ENCODE data around the gene ESCO1. TPM values are rescaled to one million over a fixed set of nuclear protein-coding genes. Genes with fewer than 3 reads are reported as not detected.

ESCO1 gene
- total and polyA plus RNA-seq, 2 donors (not counting 1 experiment from before 2014, with no cell fraction given), result 8.5 to 14.2 TPM

- Histone ChIP-seq H3K9me3 (ENCODE audit: control insufficient read depth, insufficient read depth, low read depth, low read length) (no peaks in the 10 kb centered on the region), H3K79me2 (ENCODE audit: control insufficient read depth, insufficient read depth, low read length) (no peaks in the 10 kb centered on the region), H3K36me3 (ENCODE audit: control insufficient read depth, insufficient read depth, low read length) (no peaks in the 10 kb centered on the region), H3K4me3 (replicated peaks in 1 of 4; ENCODE audit: control extremely low read depth in 1 of 4, insufficient read depth in 1 of 4, low read depth in 3 of 4, low read length in 4 of 4) (no peak overlapping the region), H4K20me1 (ENCODE audit: control insufficient read depth, extremely low read depth, insufficient read depth, low read length) (no peaks in the 10 kb centered on the region), H2AFZ (ENCODE audit: low read length) (no peak overlapping the region), H3K4me1 (ENCODE audit: control insufficient read depth, extremely low read depth, insufficient read depth, low read length) (no peaks in the 10 kb centered on the region), H3K27me3 (ENCODE audit: control insufficient read depth, insufficient read depth, low read length) (no peaks in the 10 kb centered on the region), H3K27ac (ENCODE audit: insufficient read depth, low read length) (no peak overlapping the region), H3K9ac (ENCODE audit: insufficient read depth, low read length) (no peak overlapping the region), H3K4me2 (ENCODE audit: extremely low read depth, insufficient read depth, low read length) (no peak overlapping the region)
- no peak for DNase-seq (ENCODE audit: low read depth in 2 of 2)
- TF ChIP-seq, protein P1, sequence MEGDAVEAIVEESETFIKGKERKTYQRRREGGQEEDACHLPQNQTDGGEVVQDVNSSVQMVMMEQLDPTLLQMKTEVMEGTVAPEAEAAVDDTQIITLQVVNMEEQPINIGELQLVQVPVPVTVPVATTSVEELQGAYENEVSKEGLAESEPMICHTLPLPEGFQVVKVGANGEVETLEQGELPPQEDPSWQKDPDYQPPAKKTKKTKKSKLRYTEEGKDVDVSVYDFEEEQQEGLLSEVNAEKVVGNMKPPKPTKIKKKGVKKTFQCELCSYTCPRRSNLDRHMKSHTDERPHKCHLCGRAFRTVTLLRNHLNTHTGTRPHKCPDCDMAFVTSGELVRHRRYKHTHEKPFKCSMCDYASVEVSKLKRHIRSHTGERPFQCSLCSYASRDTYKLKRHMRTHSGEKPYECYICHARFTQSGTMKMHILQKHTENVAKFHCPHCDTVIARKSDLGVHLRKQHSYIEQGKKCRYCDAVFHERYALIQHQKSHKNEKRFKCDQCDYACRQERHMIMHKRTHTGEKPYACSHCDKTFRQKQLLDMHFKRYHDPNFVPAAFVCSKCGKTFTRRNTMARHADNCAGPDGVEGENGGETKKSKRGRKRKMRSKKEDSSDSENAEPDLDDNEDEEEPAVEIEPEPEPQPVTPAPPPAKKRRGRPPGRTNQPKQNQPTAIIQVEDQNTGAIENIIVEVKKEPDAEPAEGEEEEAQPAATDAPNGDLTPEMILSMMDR (conservative IDR thresholded peaks at IDR 0.05 in 1 of 2, IDR thresholded peaks at IDR 0.05 in 1 of 2; ENCODE audit: low read depth in 1 of 2, low read length in 2 of 2), result no peak
- no peak for TF ChIP-seq EZH2 (IDR thresholded peaks at IDR 0.05; ENCODE audit: low read length, missing control alignments)
Measured at GRCh38 chr18:21483051-21483450, 117.5 kb downstream of the ESCO1 start.

- Histone ChIP-seq H3K36me3 (ENCODE audit: control insufficient read depth, insufficient read depth, low read length) (no peaks in the 10 kb centered on the region), H3K79me2 (ENCODE audit: control insufficient read depth, insufficient read depth, low read length) (no peaks in the 10 kb centered on the region), H3K4me3 (replicated peaks in 1 of 4; ENCODE audit: control extremely low read depth in 1 of 4, insufficient read depth in 1 of 4, low read depth in 3 of 4, low read length in 4 of 4) (no peak overlapping the region), H3K27me3 (ENCODE audit: control insufficient read depth, insufficient read depth, low read length) (no peaks in the 10 kb centered on the region), H3K4me2 (ENCODE audit: extremely low read depth, insufficient read depth, low read length) (no peak overlapping the region), H3K9ac (ENCODE audit: insufficient read depth, low read length) (no peak overlapping the region), H2AFZ (ENCODE audit: low read length) (no peak overlapping the region), H3K4me1 (ENCODE audit: control insufficient read depth, extremely low read depth, insufficient read depth, low read length) (no peaks in the 10 kb centered on the region), H3K9me3 (ENCODE audit: control insufficient read depth, insufficient read depth, low read depth, low read length) (no peaks in the 10 kb centered on the region), H3K27ac (ENCODE audit: insufficient read depth, low read length) (no peak overlapping the region), H4K20me1 (ENCODE audit: control insufficient read depth, extremely low read depth, insufficient read depth, low read length) (no peaks in the 10 kb centered on the region)
- TF ChIP-seq EZH2 (IDR thresholded peaks at IDR 0.05; ENCODE audit: low read length, missing control alignments), result no peak
- no peak for DNase-seq (ENCODE audit: low read depth in 2 of 2)
Measured at GRCh38 chr18:21481739-21482138, 118.8 kb downstream of the ESCO1 start.

GRCh38 chr18:21479721-21480120 is 120.8 kb downstream of the ESCO1 start:
- no peak overlapping the region for H3K4me3 ChIP-seq (replicated peaks in 1 of 4; ENCODE audit: control extremely low read depth in 1 of 4, insufficient read depth in 1 of 4, low read depth in 3 of 4, low read length in 4 of 4)
- H3K27me3 ChIP-seq (ENCODE audit: control insufficient read depth, insufficient read depth, low read length), result no peaks in the 10 kb centered on the region
- no peaks in the 10 kb centered on the region for H3K36me3 ChIP-seq (ENCODE audit: control insufficient read depth, insufficient read depth, low read length)
- DNase-seq (ENCODE audit: low read depth in 2 of 2), result no peak
- H3K79me2 ChIP-seq (ENCODE audit: control insufficient read depth, insufficient read depth, low read length), result no peaks in the 10 kb centered on the region
- no peak overlapping the region for H3K4me2 ChIP-seq (ENCODE audit: extremely low read depth, insufficient read depth, low read length)
- TF ChIP-seq, protein P1 (conservative IDR thresholded peaks at IDR 0.05 in 1 of 2, IDR thresholded peaks at IDR 0.05 in 1 of 2; ENCODE audit: low read depth in 1 of 2, low read length in 2 of 2), result no peak
- TF ChIP-seq EZH2 (IDR thresholded peaks at IDR 0.05; ENCODE audit: low read length, missing control alignments), result no peak
- H2AFZ ChIP-seq (ENCODE audit: low read length), result no peak overlapping the region
- no peak overlapping the region for H3K27ac ChIP-seq (ENCODE audit: insufficient read depth, low read length)
- H4K20me1 ChIP-seq (ENCODE audit: control insufficient read depth, extremely low read depth, insufficient read depth, low read length), result no peaks in the 10 kb centered on the region
- no peaks in the 10 kb centered on the region for H3K4me1 ChIP-seq (ENCODE audit: control insufficient read depth, extremely low read depth, insufficient read depth, low read length)
- H3K9ac ChIP-seq (ENCODE audit: insufficient read depth, low read length), result no peak overlapping the region
- H3K9me3 ChIP-seq (ENCODE audit: control insufficient read depth, insufficient read depth, low read depth, low read length), result no peaks in the 10 kb centered on the region

Other genes starting within 250 kb of the ESCO1 start
- gene SNRPD1, start 11.6 kb upstream of the ESCO1 start, total RNA-seq, result 9.2 and 10.2 TPM in 2 replicates
- gene SNRPD1, start 11.6 kb upstream of the ESCO1 start, polyA plus RNA-seq, result 26.2 and 41.4 TPM in 2 replicates
- 9.2 and 17.0 TPM in 2 replicates for gene ABHD3, start 104.1 kb upstream of the ESCO1 start, total RNA-seq
- gene ABHD3, start 104.1 kb upstream of the ESCO1 start, polyA plus RNA-seq, result 5.1 and 6.3 TPM in 2 replicates
- 49.8 and 51.0 TPM in 2 replicates for gene MIB1, start 140.1 kb upstream of the ESCO1 start, total RNA-seq
- gene MIB1, start 140.1 kb upstream of the ESCO1 start, polyA plus RNA-seq, result 14.2 and 22.3 TPM in 2 replicates